Epidermal melanocyte (primary cell): ENCODE measurements around the gene FAM114A2.
"Not testable (repeated sequence)": the region's sequence is repeated elsewhere in the genome, so short reads cannot be mapped to it uniquely, and the experiment has no call there.

Source experiments
- DNase-seq: peaks from one replicate; pipeline ENCODE4 v3.0.0; 2011; ENCODE audit warnings: low spot score; ENCODE audit not compliant: insufficient read length

The FAM114A2 gene

GRCh38 chr5:154038707-154039457 lies at the start of gene FAM114A2, which contains the start of gene MFAP3:
Gene FAM114A2, minus strand, starts transcription at chr5:154038910. Its CDS starts 3,957 bp downstream, at chr5:154034953.
Gene MFAP3, plus strand, starts transcription at chr5:154038967. Its CDS starts 10,756 bp downstream, at chr5:154049723.
- DNase-seq: peak; percentile 82

DNA sequence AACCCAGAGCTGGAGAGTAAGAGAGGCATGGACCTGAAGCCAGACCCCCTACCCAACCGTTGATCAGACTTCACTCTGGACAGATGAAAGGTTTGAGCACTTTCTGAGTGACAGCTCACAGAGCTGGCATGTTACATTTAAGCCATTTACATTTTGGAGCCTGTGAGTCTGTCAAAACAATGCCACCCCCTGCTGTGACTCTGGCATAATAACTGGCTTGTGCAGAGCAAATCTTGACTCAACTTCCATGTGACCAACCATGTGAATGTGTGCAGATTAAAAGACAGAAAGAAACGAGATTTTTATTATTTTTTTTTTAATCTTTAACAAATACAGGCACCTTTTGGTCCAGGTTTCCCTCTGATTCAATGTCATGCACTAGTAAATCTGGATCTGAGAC lies 48.5 kb upstream of the FAM114A2 start:
- no peak for DNase-seq

- no peak for DNase-seq
Measured at GRCh38 chr5:154086641-154087040, 47.9 kb upstream of the FAM114A2 start.

DNA sequence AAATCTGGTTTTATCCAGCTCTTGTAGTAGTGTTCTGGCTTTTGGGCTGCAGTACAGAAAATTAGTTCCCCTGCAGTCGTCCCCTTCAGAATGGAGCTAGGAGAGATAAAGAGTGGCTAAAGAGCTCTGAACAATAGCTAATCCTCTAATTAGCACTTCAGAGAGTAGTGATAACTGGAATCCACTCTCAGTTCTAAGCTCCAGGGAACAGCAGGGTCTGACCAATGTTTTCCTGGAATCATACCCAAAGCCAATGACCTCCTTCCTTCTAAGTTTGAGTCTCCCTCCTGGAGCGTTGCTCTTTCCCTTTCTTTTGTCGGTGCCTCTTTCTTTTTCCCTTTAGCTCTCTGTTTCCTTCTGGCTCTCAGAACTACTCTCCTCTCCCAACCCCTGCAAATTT lies 47.4 kb upstream of the FAM114A2 start:
- DNase-seq: no peak

DNA sequence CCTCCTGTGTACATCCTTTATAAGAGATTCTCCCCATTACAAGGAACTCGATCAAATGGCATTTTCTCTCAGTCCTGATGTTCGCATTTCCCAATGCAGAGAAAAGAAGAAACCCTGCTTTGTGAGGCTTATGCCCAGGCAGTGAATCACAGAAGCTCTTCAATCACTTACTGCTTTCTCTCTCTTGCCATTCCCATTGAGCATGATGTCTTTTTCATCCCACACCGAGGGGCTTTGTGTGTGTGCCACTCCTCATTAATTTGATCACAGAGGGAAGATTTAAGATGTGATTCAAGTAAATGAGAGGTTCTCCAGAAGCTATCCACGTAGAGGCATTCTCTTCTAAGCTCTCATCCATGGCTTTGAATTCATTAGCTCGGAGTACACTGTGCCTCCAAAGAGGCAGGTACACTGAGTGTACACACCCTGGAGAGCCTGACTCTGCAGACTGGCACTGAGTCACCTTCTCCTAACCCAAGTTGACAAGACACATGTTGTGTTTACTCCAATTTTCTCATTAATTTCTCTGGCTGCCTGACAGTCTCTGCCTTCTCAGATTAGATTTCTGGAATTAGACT lies 45.4 kb upstream of the FAM114A2 start:
- no peak for DNase-seq

- DNase-seq: no peak
Measured at GRCh38 chr5:154081246-154081645, 42.5 kb upstream of the FAM114A2 start.

GRCh38 chr5:154078272-154078671 lies 39.6 kb upstream of the FAM114A2 start:
- DNase-seq: no peak

- DNase-seq: no peak
Measured at GRCh38 chr5:154077696-154078095, 39.0 kb upstream of the FAM114A2 start.

- DNase-seq: no peak
Measured at GRCh38 chr5:154076240-154076922, 37.7 kb upstream of the FAM114A2 start.

- peak; percentile 73 for DNase-seq
Measured at GRCh38 chr5:154072414-154073171, 33.9 kb upstream of the FAM114A2 start.

DNA sequence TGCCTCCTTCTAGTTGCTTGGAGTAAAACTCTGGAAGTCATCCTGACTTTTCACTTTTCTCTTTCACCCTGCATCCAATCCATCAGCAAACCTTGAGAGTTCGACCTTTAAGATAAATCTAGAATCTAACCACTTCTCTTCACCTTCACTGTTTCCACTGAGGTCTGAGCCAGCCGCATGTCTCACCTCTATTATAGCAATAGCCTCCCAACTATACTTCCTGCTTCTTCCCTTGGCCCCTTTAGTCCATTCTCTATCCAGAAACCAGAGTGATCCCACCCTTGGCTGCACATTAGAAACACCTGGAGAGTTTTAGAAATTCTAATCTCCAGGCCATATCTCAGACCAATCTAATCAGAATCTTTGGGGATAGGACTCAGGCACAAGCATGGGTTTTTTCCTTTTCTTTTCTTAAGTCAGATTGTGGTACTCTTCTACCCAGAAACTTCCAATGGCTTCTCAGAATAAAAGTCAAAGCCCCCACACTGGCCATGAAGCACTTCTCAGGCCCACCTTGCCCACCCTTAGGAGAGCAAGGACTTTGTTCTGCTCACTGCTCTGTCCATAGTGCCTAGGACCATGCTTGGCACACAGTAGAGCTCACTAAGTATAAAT lies 33.2 kb upstream of the FAM114A2 start:
- DNase-seq: no peak

DNA sequence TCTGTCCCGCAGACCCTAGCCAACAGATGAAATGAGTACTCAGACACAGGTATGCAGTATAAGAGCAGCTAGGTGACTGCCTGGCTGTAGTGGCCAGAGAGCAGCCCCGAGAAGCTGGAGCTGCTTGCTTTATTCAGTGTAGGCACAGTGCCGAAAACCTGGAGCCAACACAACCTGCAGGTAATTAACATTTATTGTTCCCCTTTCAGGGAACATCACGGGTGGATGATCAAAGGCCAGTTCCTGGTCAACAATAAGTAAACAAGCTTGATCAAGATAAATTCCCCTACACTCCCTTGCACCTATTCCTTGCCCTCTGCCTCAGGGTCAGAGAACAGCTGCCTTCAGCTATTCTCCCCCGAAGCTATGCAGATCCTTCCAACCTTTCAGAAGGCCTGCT lies 31.1 kb upstream of the FAM114A2 start:
- DNase-seq: not testable (repeated sequence)

DNA sequence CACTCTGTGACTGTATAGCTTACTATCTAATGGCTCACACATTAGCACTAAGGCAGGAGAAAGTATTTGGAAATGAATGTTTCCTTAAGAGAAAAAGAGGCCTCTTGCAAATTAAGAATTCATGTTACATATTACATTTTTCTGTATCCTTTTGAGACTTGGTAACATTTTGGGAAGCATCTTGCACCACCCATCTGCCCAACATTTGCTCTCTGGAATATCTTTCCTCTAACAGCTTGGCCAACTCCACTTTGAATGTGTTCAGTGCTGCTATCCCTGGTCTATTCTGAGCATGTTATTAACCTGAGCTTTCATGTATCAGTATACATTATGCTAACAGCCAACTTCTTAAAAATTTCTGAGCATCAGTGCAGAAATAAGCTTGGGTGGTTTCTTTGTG lies 27.3 kb upstream of the FAM114A2 start:
- no peak for DNase-seq

DNA sequence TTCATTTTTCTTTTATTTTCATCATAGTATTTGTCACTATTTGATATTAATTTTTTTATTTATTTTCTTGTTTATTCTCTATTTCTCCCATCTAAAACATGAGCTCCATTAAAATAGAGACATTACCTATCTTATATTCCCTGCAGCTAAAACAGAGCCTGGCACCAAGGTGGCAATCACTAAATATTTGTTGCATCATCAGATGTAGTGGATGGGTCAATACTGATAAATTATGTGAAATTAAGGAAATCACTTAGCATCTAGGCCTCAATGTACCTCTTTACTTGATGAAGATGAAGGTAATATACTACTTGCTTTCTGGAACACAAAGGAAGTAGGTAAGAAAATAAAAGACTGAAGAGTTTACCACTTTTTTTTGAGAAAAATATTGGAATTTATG lies 24.7 kb upstream of the FAM114A2 start:
- DNase-seq: no peak

- no peak for DNase-seq
Measured at GRCh38 chr5:154060606-154061005, 21.9 kb upstream of the FAM114A2 start.

DNA sequence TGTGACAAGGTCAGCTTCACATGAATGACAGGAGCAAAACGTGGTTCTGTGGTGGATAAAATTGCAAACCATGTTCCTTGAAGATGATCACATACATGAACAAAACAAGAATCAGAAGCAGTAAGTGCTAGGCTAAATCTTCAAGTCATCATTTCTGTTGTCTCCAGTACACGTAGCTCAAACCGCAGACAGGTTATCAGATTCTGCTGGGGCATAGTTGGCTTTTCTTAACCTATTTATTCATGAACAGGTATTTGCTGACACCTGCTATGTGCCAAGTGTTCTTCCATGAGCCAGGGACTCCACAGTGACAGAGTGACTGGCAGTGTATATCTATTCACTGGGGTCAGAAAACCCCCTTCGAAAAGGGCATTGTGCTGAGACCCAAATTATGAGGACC lies 20.9 kb upstream of the FAM114A2 start:
- DNase-seq: no peak

DNA sequence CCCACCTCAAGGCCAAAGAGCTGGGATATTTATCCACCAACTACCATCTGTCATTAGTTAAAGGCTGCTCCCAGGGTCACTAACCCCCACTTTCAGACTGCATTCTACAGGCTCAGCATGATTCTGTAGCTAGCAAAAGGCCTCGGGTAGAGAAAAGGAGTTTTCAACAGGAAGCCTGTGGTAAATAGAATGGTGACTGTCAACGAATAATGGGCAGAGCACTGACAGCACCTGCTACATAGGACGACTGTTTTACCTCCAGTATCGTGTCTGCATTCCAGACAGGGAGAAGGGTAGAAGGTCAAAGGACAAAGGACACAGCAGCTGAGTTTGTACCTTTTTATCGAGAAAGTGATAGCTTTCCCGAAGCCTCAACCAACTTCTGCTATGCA lies 20.3 kb upstream of the FAM114A2 start:
- no peak for DNase-seq

DNA sequence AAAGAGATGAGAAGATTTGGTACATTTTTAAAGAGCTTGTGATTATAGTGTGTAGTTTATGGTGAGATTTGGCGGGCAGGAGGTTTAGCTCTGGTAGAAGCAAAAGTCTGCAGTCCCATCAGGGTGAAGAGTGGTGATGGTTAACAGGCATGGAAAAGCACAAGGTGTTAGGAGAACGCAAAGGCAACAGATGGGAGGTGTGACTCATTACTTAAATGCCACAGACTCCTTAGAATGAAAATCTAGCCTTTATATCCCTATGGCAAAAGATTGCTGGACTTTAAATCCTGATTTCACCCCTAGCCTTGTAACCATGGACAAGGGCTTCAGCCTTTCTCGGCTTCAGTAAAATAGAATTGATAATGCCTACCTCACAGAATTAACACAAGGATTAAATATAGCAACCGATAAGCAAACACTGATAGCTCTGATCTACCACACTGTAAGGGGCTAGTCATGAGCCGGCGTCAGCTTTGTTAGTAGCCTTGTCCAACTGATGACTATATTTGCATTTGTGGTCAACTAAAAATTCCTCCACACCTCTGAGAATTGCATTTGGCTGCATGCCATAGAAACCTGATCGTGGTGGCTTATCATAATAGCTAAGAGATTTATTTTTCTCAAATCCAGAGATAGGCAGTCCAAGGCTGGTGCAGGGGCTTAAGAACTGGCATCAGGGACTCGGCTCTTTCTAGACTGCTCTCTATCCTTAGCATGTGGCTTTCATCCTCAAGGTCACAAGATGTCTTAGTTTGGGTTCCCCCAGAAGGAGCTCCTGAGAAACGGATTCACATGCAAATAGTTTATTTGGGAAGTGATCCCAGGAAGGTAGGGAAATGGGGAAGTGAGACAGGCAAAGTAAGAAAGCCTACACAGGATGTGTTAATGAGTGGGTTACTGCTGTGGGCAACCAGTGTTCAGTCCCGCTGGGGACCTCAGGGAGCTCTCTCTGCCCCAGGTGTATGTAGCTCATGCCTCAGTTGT lies 19.6 kb upstream of the FAM114A2 start:
- DNase-seq: no peak

DNA sequence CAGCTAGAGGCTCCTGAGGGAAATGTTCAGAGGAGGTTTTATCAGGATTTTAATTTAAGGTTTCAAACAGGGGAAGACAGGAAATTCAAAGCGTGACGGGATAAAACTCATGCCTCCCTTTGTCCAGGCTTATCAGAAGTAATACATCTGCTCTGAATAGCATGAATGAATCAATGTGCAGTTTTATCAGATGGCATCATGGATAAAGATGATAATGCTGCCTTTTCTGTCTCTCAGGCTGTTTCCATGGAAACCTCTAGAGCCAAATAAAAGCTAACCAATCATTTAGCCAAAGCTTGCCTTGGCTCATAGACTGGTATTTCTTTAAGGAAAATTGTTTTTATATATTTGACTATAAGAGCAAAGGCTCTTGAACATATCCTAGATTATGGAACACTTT lies 16.5 kb upstream of the FAM114A2 start:
- no peak for DNase-seq

GRCh38 chr5:154053468-154053867 lies 14.8 kb upstream of the FAM114A2 start:
- no peak for DNase-seq
